ENCODE data around the gene CECR2. TPM values are rescaled to one million over a fixed set of nuclear protein-coding genes. Genes with fewer than 3 reads are reported as not detected.
"Not testable (repeated sequence)": the region's sequence is repeated elsewhere in the genome, so short reads cannot be mapped to it uniquely, and the experiment has no call there.

The CECR2 gene
- total RNA-seq, 2 experiments from 2014 or later = not detected

- CTCF ChIA-PET = no interaction called here
- POLR2A ChIA-PET = no interaction called here
Observed at GRCh38 chr22:17491090-17491640, 121.9 kb downstream of the CECR2 start.

- CTCF ChIA-PET = interaction anchor here (1.8 kb wide), 1 partner anchor 9 kb away, joined by 8 read pairs; no protein-coding TSS in a partner anchor
- POLR2A ChIA-PET = no interaction called here
Observed at GRCh38 chr22:17492247-17492646, 123.0 kb downstream of the CECR2 start.

GRCh38 chr22:17493419-17493981 is 124.2 kb downstream of the CECR2 start:
- POLR2A ChIA-PET = no interaction called here
- CTCF ChIA-PET = interaction anchor here (1.8 kb wide), 1 partner anchor 8 kb away, joined by 8 read pairs; no protein-coding TSS in a partner anchor

GRCh38 chr22:17496841-17497240 is 127.6 kb downstream of the CECR2 start:
- POLR2A ChIA-PET = no interaction called here
- CTCF ChIA-PET = no interaction called here

- ChIA-PET POLR2A (interaction anchor here (0.6 kb wide), 1 partner anchor 259 kb away, joined by 3 read pairs; no protein-coding TSS in a partner anchor), CTCF (interaction anchor here (0.8 to 4.0 kb wide), 8 partner anchors 9 to 427 kb away, joined by 3 to 35 read pairs (median 4); no protein-coding TSS in a partner anchor)
Observed at GRCh38 chr22:17501679-17502285, 132.5 kb downstream of the CECR2 start.

- CTCF ChIA-PET = no interaction called here
- POLR2A ChIA-PET = no interaction called here
Observed at GRCh38 chr22:17508110-17508509, 138.8 kb downstream of the CECR2 start.

- ChIA-PET CTCF (interaction anchor here (1.3 kb wide), 1 partner anchor 11 kb away, joined by 3 read pairs; no protein-coding TSS in a partner anchor), POLR2A (no interaction called here)
Observed at GRCh38 chr22:17512960-17513359, 143.7 kb downstream of the CECR2 start.

GRCh38 chr22:17513612-17514011 is 144.4 kb downstream of the CECR2 start:
- CTCF ChIA-PET = interaction anchor here (1.3 kb wide), 1 partner anchor 12 kb away, joined by 3 read pairs; no protein-coding TSS in a partner anchor
- POLR2A ChIA-PET = interaction anchor here (0.6 kb wide), 1 partner anchor 167 kb away, joined by 3 read pairs; no protein-coding TSS in a partner anchor

GRCh38 chr22:17514084-17514483 is 144.8 kb downstream of the CECR2 start:
- POLR2A ChIA-PET = interaction anchor here (0.6 kb wide), 1 partner anchor 167 kb away, joined by 3 read pairs; no protein-coding TSS in a partner anchor
- CTCF ChIA-PET = interaction anchor here (1.3 kb wide), 1 partner anchor 13 kb away, joined by 3 read pairs; no protein-coding TSS in a partner anchor

GRCh38 chr22:17518406-17518805 is 149.1 kb downstream of the CECR2 start:
- ChIA-PET CTCF (interaction anchor here (0.7 kb wide), 1 partner anchor 10 kb away, joined by 3 read pairs; no protein-coding TSS in a partner anchor), POLR2A (no interaction called here)

GRCh38 chr22:17521971-17522370 is 152.7 kb downstream of the CECR2 start:
- POLR2A ChIA-PET, CTCF ChIA-PET: not testable (repeated sequence)

- ChIA-PET CTCF (interaction anchor here (0.7 kb wide), 1 partner anchor 266 kb away, joined by 3 read pairs; no protein-coding TSS in a partner anchor), POLR2A (interaction anchor here (1.0 kb wide), 1 partner anchor 448 kb away, joined by 3 read pairs; no protein-coding TSS in a partner anchor)
Observed at GRCh38 chr22:17523925-17524324, 154.7 kb downstream of the CECR2 start.

GRCh38 chr22:17536269-17536668 is 167.0 kb downstream of the CECR2 start:
- ChIA-PET CTCF (no interaction called here), POLR2A (no interaction called here)

GRCh38 chr22:17537155-17537554 is 167.9 kb downstream of the CECR2 start:
- ChIA-PET CTCF (no interaction called here), POLR2A (no interaction called here)

GRCh38 chr22:17540481-17540880 is 171.2 kb downstream of the CECR2 start:
- POLR2A ChIA-PET = no interaction called here
- CTCF ChIA-PET = no interaction called here

GRCh38 chr22:17541476-17541875 is 172.2 kb downstream of the CECR2 start:
- ChIA-PET POLR2A (no interaction called here), CTCF (no interaction called here)

- POLR2A ChIA-PET = no interaction called here
- CTCF ChIA-PET = interaction anchor here (1.0 kb wide), 1 partner anchor 13 kb away, joined by 3 read pairs; no protein-coding TSS in a partner anchor
Observed at GRCh38 chr22:17542452-17542851, 173.2 kb downstream of the CECR2 start.

GRCh38 chr22:17548010-17548755 is 178.9 kb downstream of the CECR2 start:
- CTCF ChIA-PET = no interaction called here
- POLR2A ChIA-PET = no interaction called here

- POLR2A ChIA-PET = no interaction called here
Observed at GRCh38 chr22:17548756-17549035, 179.4 kb downstream of the CECR2 start.

GRCh38 chr22:17549183-17549582 is 179.9 kb downstream of the CECR2 start:
- POLR2A ChIA-PET = no interaction called here
- CTCF ChIA-PET = no interaction called here

More at GRCh38 chr22:17548756-17549035, 179.4 kb downstream of the CECR2 start:
- CTCF ChIA-PET = no interaction called here
